OCI-LY3 (cell line): Measurements from ENCODE around the gene HMCN1.

ENCODE experiments used
- H2AFZ ChIP-seq: fragments of 200-600, 300-600 bp; shearing (Covaris generic); 2 replicates; pipeline ENCODE4 v1.6.0; 2014; ENCODE audit warnings: antibody characterized with exemption, low read depth, low read length
- H3K27ac ChIP-seq: fragments of 200-600, 300-600 bp; sonication (generic); 2 replicates; pipeline ENCODE4 v1.5.1; 2014; ENCODE audit warnings: mild to moderate bottlenecking, low read length, moderate library complexity, mixed read lengths
- H3K27me3 ChIP-seq: fragments of 200-600, 300-600 bp; sonication (generic); 2 replicates; pipeline ENCODE4 v1.6.1; 2014; ENCODE audit warnings: low read depth, low read length, mixed read lengths
- H3K36me3 ChIP-seq: fragments of 200-600, 300-600 bp; sonication (generic); replicated peaks from 2 replicates; pipeline ENCODE3; 2014; ENCODE audit warnings: low read depth, low read length, mixed read lengths
- H3K4me1 ChIP-seq: fragments of 300-600, 200-600 bp; sonication (generic); 2 replicates; pipeline ENCODE4 v1.6.1; 2014; ENCODE audit warnings: low read length, mixed read lengths
- H3K4me2 ChIP-seq: fragments of 200-600, 300-600 bp; sonication (generic); 2 replicates; pipeline ENCODE4 v1.6.1; 2014; ENCODE audit warnings: low read length, mixed read lengths
- H3K4me3 ChIP-seq: fragments of 300-600, 200-600 bp; sonication (generic); 2 replicates; pipeline ENCODE4 v1.5.1; 2014; ENCODE audit warnings: antibody characterized with exemption, mild to moderate bottlenecking, low read length, moderate library complexity
- H3K79me2 ChIP-seq: fragments of 300-600, 200-600 bp; shearing (Covaris generic); 2 replicates; pipeline ENCODE4 v1.6.1; 2014; ENCODE audit warnings: mild to moderate bottlenecking, low read length, mixed read lengths
- H3K9ac ChIP-seq: fragments of 300-600, 200-600 bp; shearing (Covaris generic); 2 replicates; pipeline ENCODE4 v1.6.0; 2014; ENCODE audit warnings: mild to moderate bottlenecking, low read length, moderate library complexity
- H3K9me3 ChIP-seq: fragments of 200-600, 300-600 bp; shearing (Covaris generic); 2 replicates; pipeline ENCODE4 v1.6.1; 2014; ENCODE audit warnings: low read length, mixed read lengths; ENCODE audit not compliant: insufficient read depth
- H4K20me1 ChIP-seq: fragments of 200-600, 300-600 bp; sonication (generic); 2 replicates; pipeline ENCODE4 v1.6.1; 2016; ENCODE audit warnings: low read length, mixed read lengths; ENCODE audit not compliant: insufficient read depth
- EZH2phosphoT487 ChIP-seq: fragments of 200-600 bp; shearing (Covaris generic); IDR thresholded peaks from 2 replicates; pipeline ENCODE4 v1.6.1; 2018; ENCODE audit warnings: antibody characterized with exemption, mixed run types, low read depth
- TF ChIP-seq, protein P1 (sequence below): fragments of 200-600, 300-600 bp; sonication (generic); IDR thresholded peaks from 2 replicates; pipeline ENCODE4 v1.5.1; 2014; ENCODE audit warnings: antibody characterized with exemption, low read length, low read depth

The HMCN1 gene

DNA sequence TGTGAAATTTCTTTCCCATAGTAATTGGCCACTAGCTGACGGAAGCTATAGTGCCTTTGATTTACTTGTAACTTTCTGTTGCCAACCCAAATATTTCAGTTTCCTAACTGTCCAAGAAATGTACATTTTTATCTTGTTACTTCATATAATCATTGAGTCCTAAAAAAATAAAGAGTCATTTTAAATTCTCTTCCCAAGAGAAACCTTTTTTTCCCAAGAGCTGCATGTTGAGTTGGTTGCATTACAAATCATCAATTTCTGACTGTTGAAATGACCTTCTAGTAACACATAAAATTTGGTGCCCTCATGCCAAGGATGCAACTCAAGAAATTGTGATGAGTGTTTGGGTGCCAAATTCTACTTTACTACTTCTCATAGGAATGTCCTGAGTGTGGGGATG lies 61.0 kb downstream of the HMCN1 start:
- Histone ChIP-seq H3K27me3 (no peaks in the 10 kb centered on the region), H3K4me3 (no peak overlapping the region), H3K4me2 (no peak overlapping the region), H3K4me1 (no peaks in the 10 kb centered on the region), H3K9ac (no peak overlapping the region), H3K79me2 (no peaks in the 10 kb centered on the region), H4K20me1 (no peaks in the 10 kb centered on the region), H3K27ac (no peak overlapping the region), H2AFZ (no peak overlapping the region), H3K9me3 (peaks cover 16% of the 10 kb centered on the region; the same call in 1 of the 2 replicates), H3K36me3 (peaks cover 6% of the 10 kb centered on the region)
- TF ChIP-seq EZH2phosphoT487 = no peak
- TF ChIP-seq, protein P1, sequence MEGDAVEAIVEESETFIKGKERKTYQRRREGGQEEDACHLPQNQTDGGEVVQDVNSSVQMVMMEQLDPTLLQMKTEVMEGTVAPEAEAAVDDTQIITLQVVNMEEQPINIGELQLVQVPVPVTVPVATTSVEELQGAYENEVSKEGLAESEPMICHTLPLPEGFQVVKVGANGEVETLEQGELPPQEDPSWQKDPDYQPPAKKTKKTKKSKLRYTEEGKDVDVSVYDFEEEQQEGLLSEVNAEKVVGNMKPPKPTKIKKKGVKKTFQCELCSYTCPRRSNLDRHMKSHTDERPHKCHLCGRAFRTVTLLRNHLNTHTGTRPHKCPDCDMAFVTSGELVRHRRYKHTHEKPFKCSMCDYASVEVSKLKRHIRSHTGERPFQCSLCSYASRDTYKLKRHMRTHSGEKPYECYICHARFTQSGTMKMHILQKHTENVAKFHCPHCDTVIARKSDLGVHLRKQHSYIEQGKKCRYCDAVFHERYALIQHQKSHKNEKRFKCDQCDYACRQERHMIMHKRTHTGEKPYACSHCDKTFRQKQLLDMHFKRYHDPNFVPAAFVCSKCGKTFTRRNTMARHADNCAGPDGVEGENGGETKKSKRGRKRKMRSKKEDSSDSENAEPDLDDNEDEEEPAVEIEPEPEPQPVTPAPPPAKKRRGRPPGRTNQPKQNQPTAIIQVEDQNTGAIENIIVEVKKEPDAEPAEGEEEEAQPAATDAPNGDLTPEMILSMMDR = no peak

DNA sequence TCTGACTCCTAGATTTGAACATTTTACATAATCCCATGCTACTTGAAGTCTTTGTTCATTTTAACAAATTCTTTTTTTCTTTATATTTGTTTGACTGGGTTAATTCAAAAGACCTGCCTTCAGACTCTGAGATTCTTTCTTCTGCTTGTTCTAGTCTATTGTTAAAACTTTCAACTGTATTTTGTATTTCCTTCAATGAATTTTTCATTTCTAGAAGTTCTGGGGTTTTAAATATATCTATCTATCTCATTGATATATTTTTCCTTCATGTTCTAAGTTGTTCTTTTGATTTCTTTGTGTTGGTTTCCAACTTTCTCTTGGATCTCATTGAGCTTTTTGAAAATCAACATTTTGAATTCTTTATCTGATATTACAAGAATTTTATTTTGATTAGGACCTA lies 64.3 kb downstream of the HMCN1 start:
- H3K36me3 ChIP-seq = peaks cover 6% of the 10 kb centered on the region
- H3K4me3 ChIP-seq = no peak overlapping the region
- TF ChIP-seq, protein P1 = no peak
- no peak for TF ChIP-seq EZH2phosphoT487
- no peak overlapping the region for H3K4me2 ChIP-seq
- peaks cover 4% of the 10 kb centered on the region for H3K4me1 ChIP-seq
- no peaks in the 10 kb centered on the region for H3K27me3 ChIP-seq
- H3K9ac ChIP-seq = no peak overlapping the region
- H4K20me1 ChIP-seq = no peaks in the 10 kb centered on the region
- no peak overlapping the region for H2AFZ ChIP-seq
- H3K27ac ChIP-seq = no peak overlapping the region
- no peaks in the 10 kb centered on the region for H3K79me2 ChIP-seq
- peaks cover 16% of the 10 kb centered on the region; the same call in 1 of the 2 replicates for H3K9me3 ChIP-seq

DNA sequence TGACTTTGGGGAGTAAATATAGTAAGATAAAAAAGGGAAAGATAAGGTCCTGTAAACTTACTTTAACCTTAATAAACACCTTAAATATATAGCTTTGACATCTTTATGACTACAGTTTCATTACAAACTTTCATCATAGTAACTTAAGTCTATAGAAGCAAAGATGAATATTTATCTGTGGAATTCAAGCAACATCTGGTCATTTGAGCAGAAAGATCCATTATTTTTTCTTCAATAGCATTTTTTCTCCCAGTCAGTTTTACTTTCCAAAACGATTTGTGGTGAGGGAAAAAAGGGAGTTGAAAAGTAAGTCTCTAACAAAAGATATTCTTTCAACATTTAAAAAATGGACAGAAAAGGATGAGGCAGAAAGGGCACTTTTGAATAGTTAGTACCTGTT lies 69.0 kb downstream of the HMCN1 start:
- Histone ChIP-seq H3K9ac (no peak overlapping the region), H3K4me1 (peaks cover 7% of the 10 kb centered on the region), H3K79me2 (no peaks in the 10 kb centered on the region), H3K4me3 (no peak overlapping the region), H3K27me3 (peaks cover 14% of the 10 kb centered on the region), H3K36me3 (peaks cover 6% of the 10 kb centered on the region), H3K27ac (no peak overlapping the region), H3K9me3 (peaks cover 14% of the 10 kb centered on the region; the same call in 1 of the 2 replicates), H2AFZ (no peak overlapping the region), H4K20me1 (no peaks in the 10 kb centered on the region), H3K4me2 (no peak overlapping the region)
- TF ChIP-seq EZH2phosphoT487 = no peak
- TF ChIP-seq, protein P1 = no peak

DNA sequence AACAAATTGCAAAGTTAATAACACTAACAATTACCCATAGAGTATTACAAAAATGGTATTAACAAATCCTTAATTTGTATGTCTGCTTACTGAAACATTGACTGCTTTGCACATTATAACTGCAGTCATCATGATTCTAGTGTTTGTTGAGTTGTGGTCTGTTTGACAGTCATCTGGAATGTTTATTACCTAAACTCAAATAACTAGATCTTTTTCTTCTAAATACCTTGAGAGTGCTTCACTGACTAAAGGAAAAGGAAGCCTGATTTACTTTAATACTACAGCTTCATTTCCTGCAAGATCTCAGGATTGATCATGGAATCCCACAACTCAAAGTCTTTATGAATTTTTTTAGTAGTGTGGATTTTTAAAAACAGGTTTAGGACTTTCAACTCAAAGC lies 70.0 kb downstream of the HMCN1 start:
- H2AFZ ChIP-seq = no peak overlapping the region
- peaks cover 7% of the 10 kb centered on the region for H3K4me1 ChIP-seq
- no peak overlapping the region for H3K9ac ChIP-seq
- peaks cover under 1% of the 10 kb centered on the region for H3K36me3 ChIP-seq
- peaks cover 14% of the 10 kb centered on the region for H3K27me3 ChIP-seq
- H3K4me2 ChIP-seq = no peak overlapping the region
- no peaks in the 10 kb centered on the region for H3K79me2 ChIP-seq
- no peaks in the 10 kb centered on the region for H4K20me1 ChIP-seq
- H3K9me3 ChIP-seq = 0 out of 2 replicates have a peak, but pooled peaks cover 4% of the 10 kb centered on the region
- H3K27ac ChIP-seq = no peak overlapping the region
- H3K4me3 ChIP-seq = no peak overlapping the region
- TF ChIP-seq, protein P1 = no peak
- TF ChIP-seq EZH2phosphoT487 = no peak
